ENCODE data around the gene RC3H1.

The RC3H1 gene

DNA sequence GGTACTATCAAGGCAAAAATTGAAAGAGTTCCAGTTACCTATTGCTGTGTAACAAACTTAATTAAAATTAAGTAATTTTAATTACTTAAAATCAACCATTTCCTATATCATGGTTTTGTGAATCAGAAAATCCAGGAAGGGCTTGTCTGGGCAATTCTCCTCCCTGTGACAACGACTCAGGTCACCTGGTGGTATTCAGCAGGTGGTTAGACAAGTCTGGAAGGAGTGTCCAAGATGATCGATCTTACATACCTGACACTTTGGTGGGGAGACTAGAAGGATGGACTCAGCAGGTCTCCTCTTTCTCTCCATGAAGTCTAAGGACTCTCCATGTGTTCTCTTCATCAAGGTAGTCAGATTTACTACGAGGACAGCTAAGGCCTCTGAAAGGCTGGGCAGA is 128.0 kb downstream of the RC3H1 start:
- H3K4me3 ChIP-seq (ENCODE audit: low read length), result no peak overlapping the region
- no peak for TF ChIP-seq ZNF274 (IDR thresholded peaks at IDR 0.05; ENCODE audit: low read depth, low read length)

DNA sequence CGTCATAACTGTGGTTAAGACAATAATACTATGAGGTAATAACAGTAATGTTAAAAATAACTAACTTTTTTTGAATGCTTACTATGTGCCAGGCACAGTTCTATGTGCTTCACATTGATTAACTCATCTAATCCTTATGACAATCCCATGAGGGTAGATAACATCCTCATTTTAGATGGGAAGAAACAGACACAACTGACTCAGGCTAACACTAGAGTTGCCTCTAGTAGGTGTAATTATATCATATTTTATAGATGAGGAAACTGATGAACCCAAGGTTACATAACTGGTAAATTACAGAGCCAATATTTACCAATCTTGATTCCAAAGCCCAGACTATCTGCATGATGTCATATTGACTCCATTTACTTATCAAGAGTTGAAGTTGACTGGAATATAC is 128.5 kb downstream of the RC3H1 start:
- no peak overlapping the region for H3K4me3 ChIP-seq (ENCODE audit: low read length)
- no peak for TF ChIP-seq ZNF274 (IDR thresholded peaks at IDR 0.05; ENCODE audit: low read depth, low read length)

DNA sequence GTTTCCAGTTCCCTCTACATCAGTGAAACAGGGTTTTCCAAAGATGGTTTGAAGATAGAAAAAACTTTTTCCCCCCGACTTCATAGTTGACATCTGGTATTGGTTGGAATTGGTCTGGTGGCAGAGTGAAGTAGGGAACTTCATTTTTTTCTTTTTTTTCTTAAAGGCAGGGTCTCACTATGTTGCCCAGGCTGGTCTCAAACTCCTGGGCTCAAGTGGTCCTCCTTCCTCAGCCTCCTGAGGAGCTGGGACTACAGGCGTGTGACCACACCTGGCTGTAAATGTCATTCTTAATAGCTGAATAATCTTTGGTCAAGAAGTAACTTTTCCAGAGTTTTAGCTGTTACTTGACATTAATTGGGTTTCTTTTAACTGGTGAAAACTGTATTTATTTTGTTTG is 132.3 kb downstream of the RC3H1 start:
- TF ChIP-seq ZNF274 (IDR thresholded peaks at IDR 0.05; ENCODE audit: low read depth, low read length), result no peak

DNA sequence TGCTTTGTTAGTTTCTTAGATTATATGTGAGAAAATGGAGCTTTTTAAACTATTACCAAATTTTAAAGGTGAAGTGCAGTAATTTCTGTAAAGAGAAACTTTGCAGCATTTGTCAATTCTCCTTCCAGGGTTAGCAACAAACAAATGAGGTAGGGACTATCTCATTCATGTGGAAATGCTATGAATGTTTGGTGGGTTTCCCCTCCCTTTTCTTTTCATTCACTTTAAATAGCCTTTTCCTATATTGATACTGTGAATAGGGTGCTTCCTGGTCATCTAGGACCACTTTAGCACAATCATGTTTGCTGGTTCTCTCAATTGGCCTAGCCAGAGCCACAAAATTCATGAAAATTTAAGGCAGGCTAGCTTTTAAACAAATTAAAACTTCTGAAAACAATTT is 133.4 kb downstream of the RC3H1 start:
- no peak overlapping the region for H3K4me3 ChIP-seq (ENCODE audit: low read length)

More for the DNA sequence above, 132.3 kb downstream of the RC3H1 start:
- H3K4me3 ChIP-seq (ENCODE audit: low read length), result no peak overlapping the region

DNA sequence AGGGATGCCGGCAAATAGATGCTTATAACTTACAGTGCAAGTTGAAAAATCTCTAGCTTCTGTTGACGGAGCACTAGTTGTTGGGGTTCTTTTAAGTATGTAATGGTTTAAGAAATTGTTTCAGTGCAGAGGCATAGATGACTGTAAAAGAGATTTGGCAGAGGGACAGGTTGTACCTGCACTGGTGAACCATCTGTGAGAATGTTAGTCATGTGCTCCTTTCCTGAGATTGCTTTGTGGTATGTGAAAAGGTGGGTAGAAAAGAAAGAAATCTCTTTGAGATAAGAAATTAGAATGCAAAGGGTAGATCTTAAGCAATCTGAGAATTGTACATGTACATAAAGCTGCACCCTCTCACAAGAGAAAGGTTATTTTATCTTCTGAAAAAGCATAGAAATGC is 134.5 kb downstream of the RC3H1 start:
- no peak for TF ChIP-seq ZNF274 (IDR thresholded peaks at IDR 0.05; ENCODE audit: low read depth, low read length)
- H3K4me3 ChIP-seq (ENCODE audit: low read length), result no peak overlapping the region

More for the DNA sequence above, 133.4 kb downstream of the RC3H1 start:
- no peak for TF ChIP-seq ZNF274 (IDR thresholded peaks at IDR 0.05; ENCODE audit: low read depth, low read length)

DNA sequence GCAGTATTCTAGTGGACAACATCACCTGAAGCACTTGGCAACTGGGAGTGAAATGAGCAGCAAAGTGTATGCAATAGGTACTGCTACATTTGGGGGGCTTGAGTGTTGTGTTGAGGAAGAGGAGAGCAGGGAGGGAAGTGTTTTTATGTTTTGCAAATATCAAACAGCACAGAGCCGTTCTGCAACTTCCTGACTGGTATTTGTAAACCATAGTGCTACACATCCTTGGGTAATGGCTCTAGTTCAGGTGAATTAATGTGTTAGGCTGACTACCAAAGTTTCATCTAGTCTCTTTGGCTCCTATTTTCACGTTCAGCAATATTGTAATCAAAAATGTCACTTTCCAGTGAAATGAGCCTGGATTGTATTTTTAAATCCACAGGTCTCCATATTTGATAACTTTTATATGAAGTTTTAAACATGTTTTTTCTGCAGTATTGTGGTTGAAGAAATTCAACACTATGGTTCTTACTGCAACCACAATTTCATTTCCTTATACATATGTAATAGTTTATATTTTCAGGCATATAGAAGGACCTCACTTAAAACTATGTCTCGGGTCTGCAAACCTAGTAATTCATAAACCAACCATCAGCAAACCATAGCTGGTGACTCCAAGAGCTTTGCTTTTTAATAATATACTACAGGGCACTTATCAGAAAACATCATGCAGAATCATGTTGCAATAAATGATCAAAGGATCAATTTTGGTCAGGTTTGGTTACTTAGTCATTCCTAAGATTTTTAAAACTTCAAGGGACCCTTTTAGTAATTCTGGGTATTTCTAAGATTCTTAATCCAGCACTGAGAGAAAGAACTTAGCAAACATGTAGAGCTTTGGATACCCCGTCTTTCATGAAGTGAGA is 135.2 kb downstream of the RC3H1 start:
- TF ChIP-seq ZNF274 (IDR thresholded peaks at IDR 0.05; ENCODE audit: low read depth, low read length), result no peak
- no peak overlapping the region for H3K4me3 ChIP-seq (ENCODE audit: low read length)

DNA sequence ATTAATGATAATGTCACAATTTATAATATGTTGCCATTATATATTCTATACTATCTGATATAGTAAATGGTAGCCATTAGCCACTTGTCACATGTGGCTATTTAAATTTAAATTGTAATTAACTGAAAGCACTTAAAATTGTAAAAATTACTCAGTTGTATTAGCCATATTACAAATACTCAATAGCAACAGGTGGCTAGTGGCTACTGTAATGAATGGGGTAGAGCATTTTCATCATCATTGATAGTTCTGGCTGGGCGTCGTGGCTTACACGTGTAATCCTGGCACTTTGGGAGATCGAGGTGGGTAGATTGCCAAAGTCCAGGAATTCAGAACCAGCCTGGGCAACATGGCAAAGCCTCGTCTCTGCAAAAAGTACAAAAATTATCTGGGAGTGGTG is 137.5 kb downstream of the RC3H1 start:
- no peak for TF ChIP-seq ZNF274 (IDR thresholded peaks at IDR 0.05; ENCODE audit: low read depth, low read length)
- H3K4me3 ChIP-seq (ENCODE audit: low read length), result no peak overlapping the region

Data from GM08714 (cell line).